IMR-90 (cell line): ENCODE results near the gene TTL.

ENCODE experiments used
- BHLHE40 ChIP-seq: fragments of 150-350 bp; IDR thresholded peaks from 2 replicates; pipeline ENCODE4 v1.6.1; 2016; ENCODE audit warnings: mild to moderate bottlenecking, low read depth, low read length
- CEBPB ChIP-seq: IDR thresholded peaks from 2 replicates; pipeline ENCODE4 v1.6.1; 2012; ENCODE audit warnings: low read depth, low read length, improper control_type of control experiment
- CTCF ChIP-seq: conservative IDR thresholded peaks from 2 replicates; pipeline ENCODE4 v1.5.1; 2012; ENCODE audit warnings: mild to moderate bottlenecking, low read depth, low read length, improper control_type of control experiment
- FOS ChIP-seq: fragments of 150-350 bp; IDR thresholded peaks from 2 replicates; pipeline ENCODE4 v1.6.1; 2016; ENCODE audit warnings: low read depth, low read length

GRCh38 chr2:112572005-112572404 is 90.0 kb downstream of the TTL start:
- TF ChIP-seq CTCF, result no peak
- peak; percentile 51; the same call in 1 of the 2 replicates for TF ChIP-seq CEBPB
- TF ChIP-seq FOS, result no peak
- no peak for TF ChIP-seq BHLHE40
